GM23248 (cell line): ENCODE measurements around the gene ASXL3.

Experiments used
- EZH2 ChIP-seq: fragments of 200-600 bp; sonication (generic); IDR thresholded peaks from 2 replicates; pipeline ENCODE4 v1.6.1; 2018; ENCODE audit warnings: antibody characterized with exemption, mild to moderate bottlenecking; ENCODE audit not compliant: insufficient read depth, poor library complexity, severe bottlenecking
- EZH2phosphoT487 ChIP-seq: fragments of 200-600 bp; sonication (generic); IDR thresholded peaks from 2 replicates; pipeline ENCODE4 v1.6.1; 2018; ENCODE audit warnings: antibody characterized with exemption, moderate library complexity, mild to moderate bottlenecking, low read depth; ENCODE audit not compliant: insufficient read depth

DNA sequence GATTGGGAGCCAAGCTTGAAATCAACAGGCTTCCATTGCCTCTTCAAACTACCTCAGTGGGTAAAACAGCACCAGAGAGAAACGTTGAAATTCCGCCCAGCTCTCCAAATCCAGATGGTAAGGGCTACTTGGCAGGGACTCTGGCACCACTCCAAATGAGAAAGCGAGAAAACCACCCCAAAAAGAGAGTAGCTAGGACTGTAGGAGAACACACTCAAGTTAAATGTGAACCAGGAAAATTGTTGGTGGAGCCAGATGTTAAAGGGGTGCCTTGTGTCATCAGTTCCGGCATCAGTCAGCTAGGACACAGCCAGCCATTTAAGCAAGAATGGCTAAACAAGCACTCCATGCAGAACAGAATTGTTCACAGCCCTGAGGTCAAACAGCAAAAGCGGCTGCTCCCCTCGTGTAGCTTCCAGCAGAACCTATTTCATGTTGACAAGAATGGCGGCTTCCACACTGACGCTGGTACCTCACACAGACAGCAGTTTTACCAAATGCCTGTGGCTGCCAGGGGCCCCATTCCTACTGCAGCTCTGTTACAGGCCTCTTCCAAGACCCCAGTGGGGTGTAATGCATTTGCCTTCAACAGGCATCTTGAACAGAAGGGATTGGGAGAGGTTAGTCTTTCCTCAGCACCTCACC is 167.3 kb downstream of the ASXL3 start:
- TF ChIP-seq EZH2phosphoT487: no peak
- TF ChIP-seq EZH2: no peak
